Common myeloid progenitor, CD34-positive (primary cell): ENCODE measurements around the gene GCK.

Experiments used
- CTCF ChIA-PET: fragments of 350-600 bp; sonication (Branson Sonifier 250); formaldehyde crosslinking; loops from one replicate; lab custom pipeline; 2021; ENCODE audit warnings: antibody characterized with exemption; lab: Charles Lee
- POLR2A ChIA-PET: fragments of 350-600 bp; sonication (Branson Sonifier 250); formaldehyde crosslinking; loops from one replicate; lab custom pipeline; 2021; ENCODE audit warnings: antibody characterized with exemption; lab: Charles Lee
- DNase-seq, 3 donors: peaks; one replicate each; pipeline versions ENCODE4 v3.0.0 to v3.0.0-alpha.2; 2013
- H3K27ac ChIP-seq, 2 experiments: 1 replicate in 1 of 2; 2 replicates in 1 of 2; pipeline ENCODE4 v1.7.0; 2013; ENCODE audit warnings: inconsistent platforms in 2 of 2, low read length in 2 of 2, mild to moderate bottlenecking in 2 of 2, low read depth in 1 of 2, moderate library complexity in 1 of 2; ENCODE audit not compliant: severe bottlenecking in 2 of 2, insufficient read depth in 1 of 2, poor library complexity in 1 of 2
- H3K27me3 ChIP-seq, 5 experiments: replicated peaks in 2 of 5; 1 replicate in 3 of 5; 2 replicates in 2 of 5; pipeline versions ENCODE4 v1.6.1 to v1.7.0; 2013; ENCODE audit warnings: low read length in 4 of 5, mild to moderate bottlenecking in 2 of 5, moderate library complexity in 2 of 5, inconsistent platforms in 1 of 5; ENCODE audit not compliant: insufficient read depth in 5 of 5, control insufficient read depth in 4 of 5
- H3K36me3 ChIP-seq, 4 experiments: 1 replicate in 2 of 4; 2 replicates in 2 of 4; pipeline versions ENCODE4 v1.6.1 to v1.7.0; 2013; ENCODE audit warnings: low read length in 3 of 4, control low read depth in 1 of 4, mild to moderate bottlenecking in 1 of 4; ENCODE audit not compliant: control insufficient read depth in 4 of 4, insufficient read depth in 4 of 4
- H3K4me1 ChIP-seq, 4 experiments: 1 replicate in 3 of 4; 2 replicates in 1 of 4; pipeline versions ENCODE4 v1.6.1 to v1.7.1; 2013; ENCODE audit warnings: low read length in 3 of 4, mild to moderate bottlenecking in 3 of 4, control low read depth in 1 of 4, inconsistent platforms in 1 of 4, moderate library complexity in 1 of 4; ENCODE audit not compliant: control insufficient read depth in 4 of 4, insufficient read depth in 4 of 4; ENCODE audit errors: control extremely low read depth in 1 of 4
- H3K4me3 ChIP-seq, 7 experiments: 1 replicate in 4 of 7; 2 replicates in 3 of 7; pipeline versions ENCODE4 v1.5.1 to v1.7.0; 2013; ENCODE audit warnings: mild to moderate bottlenecking in 7 of 7, low read length in 6 of 7, moderate library complexity in 6 of 7, inconsistent platforms in 2 of 7, low read depth in 2 of 7, control low read depth in 1 of 7; ENCODE audit not compliant: insufficient read depth in 4 of 7, control insufficient read depth in 1 of 7; ENCODE audit errors: extremely low read depth in 1 of 7
- H3K9me3 ChIP-seq, 5 experiments: 1 replicate in 4 of 5; 2 replicates in 1 of 5; pipeline versions ENCODE4 v1.6.1 to v1.7.1; 2013; ENCODE audit warnings: low read length in 4 of 5, mild to moderate bottlenecking in 2 of 5, inconsistent platforms in 1 of 5, low read depth in 1 of 5, moderate library complexity in 1 of 5; ENCODE audit not compliant: control insufficient read depth in 4 of 5, insufficient read depth in 2 of 5; ENCODE audit errors: control extremely low read depth in 1 of 5
- WGBS: methylation state at CpG from one replicate; pipeline ENCODE4 v1.1.5; 2013; ENCODE audit not compliant: insufficient coverage; 5-methylcytosine and 5-hydroxymethylcytosine counted together

The GCK gene

GRCh38 chr7:44094883-44095592, 94.2 kb downstream of the GCK start:
- no peaks in the 10 kb centered on the region for H3K27me3 ChIP-seq
- ChIA-PET POLR2A (no interaction called here), CTCF (no interaction called here)
- H3K27ac ChIP-seq: no peak overlapping the region
- H3K9me3 ChIP-seq: no peaks in the 10 kb centered on the region
- H3K4me3 ChIP-seq: no peak overlapping the region
- DNase-seq: no peak
- 100% methylated on average over 2 of the region's 2 CpGs for WGBS
- H3K36me3 ChIP-seq: no peaks in the 10 kb centered on the region
- peaks cover 9 to 18% (median 16%) of the 10 kb centered on the region in 4 experiments for H3K4me1 ChIP-seq

- CTCF ChIA-PET: no interaction called here
- WGBS: no CpG with 5 or more reads among the region's 2 CpGs
- DNase-seq: no peak
- Histone ChIP-seq H3K36me3 (no peaks in the 10 kb centered on the region), H3K4me1 (peaks cover 7 to 18% (median 14%) of the 10 kb centered on the region in 4 experiments), H3K27me3 (no peaks in the 10 kb centered on the region), H3K9me3 (no peaks in the 10 kb centered on the region), H3K27ac (no peak overlapping the region), H3K4me3 (no peak overlapping the region)
- POLR2A ChIA-PET: no interaction called here
These were observed 94.9 kb downstream of the GCK start for GRCh38 chr7:44094365-44094764.
